NCI-H2171 (cell line): ENCODE data around the gene SPATC1L.

ENCODE experiments used
- DNase-seq: peaks from one replicate; lab custom pipeline; 2025; lab: John Stamatoyannopoulos, UW

SPATC1L gene

GRCh38 chr21:46215436-46216131 lies 31.3 kb upstream of the SPATC1L start:
- DNase-seq, result no peak

- no peak for DNase-seq
Observed at GRCh38 chr21:46214478-46215340, 30.4 kb upstream of the SPATC1L start.

- DNase-seq, result no peak
Observed at GRCh38 chr21:46213620-46214286, 29.5 kb upstream of the SPATC1L start.

GRCh38 chr21:46212721-46213484 lies 28.6 kb upstream of the SPATC1L start:
- no peak for DNase-seq

GRCh38 chr21:46211786-46212720 lies 27.8 kb upstream of the SPATC1L start:
- DNase-seq, result no peak

DNA sequence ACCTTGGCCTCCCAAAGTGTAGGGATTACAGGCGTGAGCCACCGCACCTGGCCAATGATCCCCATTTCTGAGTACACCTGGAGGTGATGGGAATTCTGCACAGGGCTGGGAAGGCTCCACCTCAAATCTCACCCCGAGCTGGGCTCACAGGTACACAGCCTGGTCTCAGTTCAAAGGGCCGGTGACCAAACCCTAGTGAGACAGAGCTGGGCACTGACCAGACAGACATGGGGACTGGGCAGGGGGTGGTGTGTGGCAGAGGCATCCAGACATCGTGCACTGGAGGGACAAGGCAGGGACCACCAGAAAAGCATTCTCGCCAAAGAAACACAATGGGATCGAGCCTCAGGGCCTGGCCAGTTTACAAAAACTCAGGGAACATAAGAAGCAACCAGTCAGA lies 27.1 kb upstream of the SPATC1L start:
- DNase-seq, result no peak

DNA sequence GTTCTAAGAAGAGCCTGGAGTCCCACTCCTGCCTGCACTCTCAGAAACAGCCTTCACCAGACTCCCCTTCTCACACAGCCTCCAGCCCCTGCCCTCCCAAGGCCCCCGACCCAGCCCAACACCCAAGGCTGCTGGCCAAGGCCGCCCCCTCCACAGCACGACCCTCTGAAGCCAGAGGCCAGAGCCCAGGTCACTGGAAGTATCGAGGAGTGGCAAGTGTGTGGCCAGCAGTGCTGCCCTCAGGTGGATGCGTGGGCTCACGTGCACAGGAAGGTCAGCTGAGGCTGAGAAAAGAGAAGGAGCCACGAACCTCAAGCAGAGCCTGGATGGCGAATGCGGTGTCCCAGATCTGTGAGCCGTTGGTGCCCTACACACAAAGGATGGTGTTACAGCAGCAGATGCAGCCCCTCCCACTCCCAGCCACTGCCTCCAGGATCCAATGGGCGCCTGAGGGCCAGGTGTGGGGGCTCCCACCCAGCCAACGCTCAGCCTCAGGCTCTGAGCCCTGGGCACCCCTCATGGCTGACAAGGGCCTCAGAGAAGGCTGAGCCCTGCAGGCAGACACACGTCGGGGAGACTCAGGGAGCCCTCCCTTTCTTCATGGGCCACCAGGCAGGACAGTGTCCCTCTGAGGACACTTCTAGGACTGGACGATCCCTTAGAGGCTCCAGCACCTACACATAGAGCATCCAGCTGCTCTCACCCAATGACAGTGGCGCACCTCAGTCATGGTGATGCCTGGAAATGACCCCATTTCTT lies 26.3 kb upstream of the SPATC1L start:
- DNase-seq, result no peak

DNA sequence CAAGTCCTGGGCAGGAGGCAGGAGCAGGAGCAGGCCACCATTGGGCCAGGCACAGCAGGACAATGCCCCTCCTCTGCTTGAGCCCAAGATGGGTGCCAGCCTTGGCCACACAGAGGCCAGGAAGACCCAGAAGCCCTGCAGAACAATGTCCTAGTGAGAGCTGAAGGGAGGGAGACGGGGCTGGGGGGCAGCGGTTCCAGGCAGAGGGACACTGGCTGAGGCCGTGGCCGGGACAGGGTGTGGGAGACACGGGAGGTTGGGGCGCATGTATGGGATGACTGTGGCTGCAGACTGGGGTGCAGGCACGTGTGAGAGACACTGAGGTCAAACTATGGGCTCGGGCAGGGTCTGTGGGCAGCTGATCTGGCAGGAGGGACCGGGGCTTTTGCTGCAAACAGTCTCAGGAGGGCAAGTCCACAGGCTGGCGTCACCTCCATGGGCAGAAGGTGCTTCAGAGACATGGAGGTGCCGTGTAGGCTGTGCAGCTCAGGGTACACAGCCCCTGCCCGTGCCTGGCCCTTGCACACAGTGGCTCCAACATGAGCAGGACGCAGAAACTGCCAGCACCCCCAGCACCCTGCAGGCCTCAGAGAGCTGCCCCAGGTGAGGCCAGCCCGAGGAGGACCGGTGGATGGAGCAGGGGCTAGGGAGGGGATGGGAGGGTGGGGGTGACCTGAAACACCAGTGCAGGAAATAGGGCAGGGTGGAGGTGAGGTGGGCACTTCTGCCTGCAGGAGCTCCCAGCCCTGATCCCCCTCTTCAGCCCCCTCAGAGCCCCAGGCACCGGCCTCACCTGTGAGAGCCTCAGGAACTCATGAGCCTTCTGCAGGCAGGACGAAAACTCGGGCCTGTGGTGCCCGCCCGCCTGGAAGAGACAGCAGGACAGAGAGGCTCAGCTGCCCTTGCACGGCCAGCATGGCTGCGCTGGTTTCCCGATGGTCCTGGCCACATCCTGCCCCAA lies 24.8 kb upstream of the SPATC1L start:
- DNase-seq, result no peak

- DNase-seq, result no peak
Observed at GRCh38 chr21:46207920-46208591, 23.8 kb upstream of the SPATC1L start.

- DNase-seq, result no peak
Observed at GRCh38 chr21:46207006-46207919, 23.0 kb upstream of the SPATC1L start.

GRCh38 chr21:46206163-46207005 lies 22.1 kb upstream of the SPATC1L start:
- DNase-seq, result no peak

- DNase-seq, result no peak
Observed at GRCh38 chr21:46205766-46206162, 21.5 kb upstream of the SPATC1L start.

- no peak for DNase-seq
Observed at GRCh38 chr21:46205166-46205565, 20.9 kb upstream of the SPATC1L start.

DNA sequence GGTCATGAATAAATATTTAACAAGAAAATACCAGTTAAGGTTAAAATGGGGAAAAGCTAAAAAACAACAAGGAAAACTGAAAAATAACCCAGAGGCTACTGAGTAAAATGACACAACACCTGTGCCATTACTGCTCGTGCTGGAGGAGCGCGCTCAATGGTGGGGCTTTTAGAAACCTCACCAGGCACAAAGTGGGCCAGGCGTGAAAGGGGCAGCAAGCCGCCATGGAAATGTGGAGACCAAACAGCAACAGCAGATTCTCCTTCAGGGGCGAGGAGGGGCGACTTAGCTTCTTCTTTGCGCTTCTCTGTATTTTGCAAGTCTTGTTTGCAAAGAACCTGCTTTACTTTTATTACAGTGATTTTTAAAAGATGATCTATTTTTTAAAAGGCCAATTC lies 18.9 kb upstream of the SPATC1L start:
- no peak for DNase-seq

- no peak for DNase-seq
Observed at GRCh38 chr21:46202592-46203202, 18.4 kb upstream of the SPATC1L start.
